Caco-2 (cell line): ENCODE data around the gene GIT2. TPM values are rescaled to one million over a fixed set of nuclear protein-coding genes. Genes with fewer than 3 reads are reported as not detected.

Experiments used
- BruUV-seq: library from RNA; stranded (reverse); fragments of 400-500 nt; replicated peaks from 2 replicates; lab custom pipeline; 2021; lab: Mats Ljungman, UMichigan
- CTCF ChIA-PET: fragments of 300-600 bp; sonication (Branson Sonifier 250); formaldehyde crosslinking; loops from one replicate; lab custom pipeline; 2022; ENCODE audit warnings: antibody characterized with exemption; lab: Charles Lee
- POLR2A ChIA-PET: fragments of 300-600 bp; sonication (Branson Sonifier 250); formaldehyde crosslinking; loops from one replicate; lab custom pipeline; 2022; ENCODE audit warnings: antibody characterized with exemption; lab: Charles Lee
- DNase-seq, 2 experiments: peaks; one replicate each; pipeline versions ENCODE4 v3.0.0 to v3.0.0-alpha.2; 2020 to 2022
- H3K27me3 ChIP-seq: replicated peaks from 2 replicates; pipeline ENCODE4 v1.6.0; 2011; ENCODE audit warnings: low read length; ENCODE audit not compliant: control insufficient read depth, insufficient read depth
- H3K36me3 ChIP-seq: 2 replicates; pipeline ENCODE4 v1.5.1; 2011; ENCODE audit warnings: low read length; ENCODE audit not compliant: control insufficient read depth, insufficient read depth
- H3K4me1 ChIP-seq: fragments of 250-450 bp; sonication (Bioruptor Pico); 2 replicates; pipeline ENCODE4 v1.5.1; 2020; ENCODE audit warnings: mild to moderate bottlenecking
- H3K4me3 ChIP-seq: 2 replicates; pipeline ENCODE4 v1.5.1; 2011; ENCODE audit warnings: low read depth, mild to moderate bottlenecking, control low read depth, low read length
- H3K9me3 ChIP-seq: fragments of 250-450 bp; sonication (Bioruptor Pico); 2 replicates; pipeline ENCODE4 v1.5.1; 2020; ENCODE audit warnings: mild to moderate bottlenecking, moderate library complexity
- H3K27ac Mint-ChIP-seq: one replicate; pipeline ENCODE4 v1.8.0; 2022; ENCODE audit warnings: mixed read lengths; ENCODE audit not compliant: unreplicated experiment
- H3K27me3 Mint-ChIP-seq: one replicate; pipeline ENCODE4 v1.8.0; 2022; ENCODE audit warnings: mixed read lengths; ENCODE audit not compliant: insufficient read depth, unreplicated experiment
- H3K36me3 Mint-ChIP-seq: one replicate; pipeline ENCODE4 v1.8.0; 2022; ENCODE audit warnings: mild to moderate bottlenecking, mixed read lengths; ENCODE audit not compliant: insufficient read depth, unreplicated experiment
- H3K4me1 Mint-ChIP-seq: one replicate; pipeline ENCODE4 v1.8.0; 2022; ENCODE audit warnings: low read depth, mixed read lengths; ENCODE audit not compliant: unreplicated experiment
- H3K4me3 Mint-ChIP-seq: one replicate; pipeline ENCODE4 v1.8.0; 2022; ENCODE audit warnings: mild to moderate bottlenecking, moderate library complexity, mixed read lengths; ENCODE audit not compliant: unreplicated experiment
- H3K9me3 Mint-ChIP-seq: one replicate; pipeline ENCODE4 v1.8.0; 2022; ENCODE audit warnings: mixed read lengths; ENCODE audit not compliant: unreplicated experiment
- CTCF ChIP-seq, 2 experiments: fragments of 200-600 bp in 1 of 2; IDR thresholded peaks; 1 replicate in 1 of 2; 2 replicates in 1 of 2; pipeline versions ENCODE4 v1.5.1 to v1.8.0; 2011 to 2022; ENCODE audit warnings: antibody characterized with exemption in 1 of 2, control low read depth in 1 of 2, inconsistent platforms in 1 of 2, low read depth in 1 of 2, low read length in 1 of 2, mild to moderate bottlenecking in 1 of 2, moderate library complexity in 1 of 2; ENCODE audit not compliant: insufficient read depth in 1 of 2, severe bottlenecking in 1 of 2, unreplicated experiment in 1 of 2
- intact Hi-C: fragments of 100-400 bp; cut with micrococcal nuclease; formaldehyde crosslinking; loops from one replicate; pipeline ENCODE4 v1.10.0; 2022; ENCODE audit not compliant: unreplicated experiment
- total RNA-seq: library from RNA; stranded (reverse); gene quantifications from 2 replicates; pipeline ENCODE4 v1.2.3, GENCODE V29; 2022

The GIT2 gene
- total RNA-seq, 1 experiment from 2014 or later = 29.3 TPM

- Mint-ChIP-seq H3K27ac (no peak overlapping the region), H3K27me3 (peaks cover 3% of the 10 kb centered on the region), H3K4me3 (no peak overlapping the region), H3K4me1 (peaks cover 18% of the 10 kb centered on the region), H3K36me3 (peaks cover 7% of the 10 kb centered on the region), H3K9me3 (no peaks in the 10 kb centered on the region)
- BruUV-seq = no TSS peak
- intact Hi-C loops = no loop called here
- Histone ChIP-seq H3K4me3 (no peak overlapping the region), H3K27me3 (no peaks in the 10 kb centered on the region), H3K4me1 (peaks cover 4% of the 10 kb centered on the region; the same call in 1 of the 2 replicates), H3K9me3 (no peaks in the 10 kb centered on the region), H3K36me3 (no peaks in the 10 kb centered on the region)
- no peak for TF ChIP-seq CTCF (IDR thresholded peaks at IDR 0.05; ENCODE audit: insufficient read depth in 1 of 2, low read depth in 1 of 2, low read length in 1 of 2, severe bottlenecking in 1 of 2, unreplicated experiment in 1 of 2)
- ChIA-PET POLR2A (no interaction called here), CTCF (no interaction called here)
- DNase-seq = no peak
Measured at GRCh38 chr12:109897029-109897428, 99.1 kb downstream of the GIT2 start.

- no TSS peak for BruUV-seq
- H3K4me3 Mint-ChIP-seq = no peak overlapping the region
- peaks cover 7% of the 10 kb centered on the region for H3K36me3 Mint-ChIP-seq
- POLR2A ChIA-PET = no interaction called here
- no peaks in the 10 kb centered on the region for H3K9me3 ChIP-seq
- CTCF ChIA-PET = no interaction called here
- intact Hi-C loops = no loop called here
- peaks cover 4% of the 10 kb centered on the region for H3K27me3 Mint-ChIP-seq
- TF ChIP-seq CTCF (IDR thresholded peaks at IDR 0.05; ENCODE audit: insufficient read depth in 1 of 2, low read depth in 1 of 2, low read length in 1 of 2, severe bottlenecking in 1 of 2, unreplicated experiment in 1 of 2) = no peak
- no peaks in the 10 kb centered on the region for H3K36me3 ChIP-seq
- no peaks in the 10 kb centered on the region for H3K27me3 ChIP-seq
- no peak overlapping the region for H3K4me3 ChIP-seq
- H3K27ac Mint-ChIP-seq = no peak overlapping the region
- H3K4me1 Mint-ChIP-seq = peaks cover 10% of the 10 kb centered on the region
- no peaks in the 10 kb centered on the region for H3K9me3 Mint-ChIP-seq
- no peak for DNase-seq
- H3K4me1 ChIP-seq = peaks cover 1% of the 10 kb centered on the region; the same call in 1 of the 2 replicates
Measured at GRCh38 chr12:109896188-109896587, 100.0 kb downstream of the GIT2 start.

GRCh38 chr12:109894939-109895338 is 101.2 kb downstream of the GIT2 start:
- H3K27me3 Mint-ChIP-seq = peaks cover 4% of the 10 kb centered on the region
- intact Hi-C loops = no loop called here
- H3K36me3 ChIP-seq = no peaks in the 10 kb centered on the region
- H3K9me3 Mint-ChIP-seq = no peaks in the 10 kb centered on the region
- DNase-seq = no peak
- H3K36me3 Mint-ChIP-seq = peaks cover 2% of the 10 kb centered on the region
- no peaks in the 10 kb centered on the region for H3K4me1 ChIP-seq
- ChIA-PET POLR2A (no interaction called here), CTCF (interaction anchor here (0.6 kb wide), 1 partner anchor 50 kb away, joined by 5 read pairs; no protein-coding TSS in a partner anchor)
- no peak overlapping the region for H3K4me3 ChIP-seq
- H3K27ac Mint-ChIP-seq = no peak overlapping the region
- no TSS peak for BruUV-seq
- H3K4me3 Mint-ChIP-seq = no peak overlapping the region
- no peaks in the 10 kb centered on the region for H3K9me3 ChIP-seq
- peaks cover 3% of the 10 kb centered on the region for H3K4me1 Mint-ChIP-seq
- no peaks in the 10 kb centered on the region for H3K27me3 ChIP-seq
- no peak for TF ChIP-seq CTCF (IDR thresholded peaks at IDR 0.05; ENCODE audit: insufficient read depth in 1 of 2, low read depth in 1 of 2, low read length in 1 of 2, severe bottlenecking in 1 of 2, unreplicated experiment in 1 of 2)
